Dedifferentiated amniotic fluid mesenchymal stem cell (primary cell): ENCODE results near the gene P2RY8.

Experiments
- DNase-seq: peaks from one replicate; pipeline ENCODE4 v3.0.0-alpha.2; 2016; ENCODE audit errors: extremely low spot score

Gene P2RY8

DNA sequence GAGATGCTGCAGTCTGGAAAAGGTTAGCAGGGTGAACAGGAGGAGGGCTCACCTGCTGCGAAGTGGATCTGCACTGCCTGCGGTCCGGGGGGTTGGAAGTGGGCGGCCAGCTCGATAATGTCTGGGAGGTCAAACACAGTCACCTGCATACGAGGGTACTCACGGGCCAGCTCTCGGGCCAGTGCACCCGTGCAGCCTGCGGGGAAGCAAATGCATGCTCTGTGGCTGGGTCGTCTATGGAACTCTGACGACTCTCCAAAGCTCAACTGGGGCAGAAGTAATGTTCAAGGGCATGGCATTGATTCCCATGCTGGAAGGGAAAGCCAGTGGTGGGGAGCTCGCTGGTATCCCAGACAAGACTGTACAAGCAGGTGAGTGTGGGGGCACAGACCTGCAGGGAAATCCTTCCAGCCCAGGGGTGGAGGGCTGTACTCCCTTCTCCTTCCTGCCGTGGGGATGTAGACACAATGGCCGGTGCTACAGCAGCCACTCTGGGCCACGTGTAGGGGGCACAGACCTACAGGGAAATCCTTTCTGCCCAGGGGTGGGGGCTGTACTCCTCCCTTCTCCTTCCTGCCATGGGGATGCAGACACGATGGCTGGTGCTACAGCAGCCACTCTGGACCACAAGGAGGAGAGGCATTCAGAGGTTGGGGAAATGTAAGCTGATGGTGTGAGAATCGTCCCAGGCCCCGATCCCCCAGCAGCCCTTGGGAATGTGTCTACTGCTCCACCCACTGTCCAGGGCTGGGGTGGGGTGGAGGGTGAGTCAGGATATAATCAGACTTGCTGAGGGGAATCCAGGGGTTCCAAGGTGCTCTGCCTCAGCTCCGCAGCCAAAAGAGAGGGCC lies 118.8 kb downstream of the P2RY8 start:
- DNase-seq = no peak

DNA sequence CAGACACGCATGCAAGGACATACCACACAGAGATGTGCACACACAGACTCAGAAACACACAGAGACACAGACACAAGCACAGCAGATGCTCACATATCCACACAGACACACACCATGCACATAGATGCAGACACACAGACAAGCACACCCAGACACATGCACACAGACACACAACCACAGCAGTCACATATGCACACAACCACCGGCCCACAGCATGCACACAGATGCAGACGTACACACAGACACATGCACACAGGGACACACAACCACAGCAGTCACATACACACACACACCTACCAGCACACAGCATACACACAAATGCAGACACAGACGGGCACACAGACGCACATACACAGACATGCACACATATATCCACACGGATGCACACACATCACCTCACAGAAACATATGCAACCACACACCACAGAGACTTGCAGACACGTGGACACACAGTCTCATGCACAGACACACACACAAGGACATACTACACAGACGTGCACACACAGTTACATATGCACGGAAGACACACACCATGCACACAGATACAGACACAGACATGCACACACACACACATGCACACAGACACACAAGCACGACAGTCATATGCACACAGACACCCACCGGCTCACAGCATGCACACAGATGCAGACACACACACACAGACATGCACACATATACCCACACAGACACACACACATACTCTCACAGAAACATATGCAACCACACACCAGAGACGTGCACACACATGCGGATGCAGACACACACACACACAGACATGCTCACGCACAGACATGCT lies 119.8 kb downstream of the P2RY8 start:
- DNase-seq = no peak

DNA sequence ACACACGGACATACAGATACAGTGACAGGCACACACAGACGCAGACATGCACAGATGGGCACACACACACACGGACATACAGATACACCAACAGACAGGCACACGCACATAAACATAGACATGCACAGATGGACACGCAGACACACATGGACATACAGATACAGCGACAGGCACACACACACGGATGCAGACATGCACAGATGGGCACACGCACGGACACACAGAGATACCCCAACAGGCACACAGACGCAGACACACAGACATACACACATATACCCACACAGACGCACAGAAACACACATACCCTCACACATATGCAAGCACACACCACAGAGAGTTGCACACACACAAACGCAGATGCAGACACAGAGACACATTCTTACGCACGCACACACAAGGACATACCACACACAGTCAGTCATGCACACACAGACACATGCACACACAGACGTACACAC lies 120.6 kb downstream of the P2RY8 start:
- no peak for DNase-seq
